Measurements from ENCODE around the gene SBF1. TPM values are rescaled to one million over a fixed set of nuclear protein-coding genes. Genes with fewer than 3 reads are reported as not detected.

The SBF1 gene
- total and polyA plus RNA-seq, 2 of the 13 experiments (the other 11 are each of a cell fraction or from before 2014, with no cell fraction given): 31.7 to 40.9 TPM

GRCh38 chr22:50473088-50473487 lies 1.7 kb downstream of the SBF1 start (continued):
- TF ChIP-seq GMEB2 (CRISPR knock-in tag; IDR thresholded peaks at IDR 0.05; ENCODE audit: low read depth): no peak
- TF ChIP-seq SP4 (CRISPR knock-in tag; IDR thresholded peaks at IDR 0.05): no peak
- TF ChIP-seq FOSL1 (CRISPR knock-in tag; IDR thresholded peaks at IDR 0.05; ENCODE audit: borderline replicate concordance): no peak
- TF ChIP-seq ZFX (CRISPR knock-in tag; IDR thresholded peaks at IDR 0.05; ENCODE audit: low read depth): peak; percentile 18; the same call in 1 of the 2 replicates
- TF ChIP-seq, protein P1, sequence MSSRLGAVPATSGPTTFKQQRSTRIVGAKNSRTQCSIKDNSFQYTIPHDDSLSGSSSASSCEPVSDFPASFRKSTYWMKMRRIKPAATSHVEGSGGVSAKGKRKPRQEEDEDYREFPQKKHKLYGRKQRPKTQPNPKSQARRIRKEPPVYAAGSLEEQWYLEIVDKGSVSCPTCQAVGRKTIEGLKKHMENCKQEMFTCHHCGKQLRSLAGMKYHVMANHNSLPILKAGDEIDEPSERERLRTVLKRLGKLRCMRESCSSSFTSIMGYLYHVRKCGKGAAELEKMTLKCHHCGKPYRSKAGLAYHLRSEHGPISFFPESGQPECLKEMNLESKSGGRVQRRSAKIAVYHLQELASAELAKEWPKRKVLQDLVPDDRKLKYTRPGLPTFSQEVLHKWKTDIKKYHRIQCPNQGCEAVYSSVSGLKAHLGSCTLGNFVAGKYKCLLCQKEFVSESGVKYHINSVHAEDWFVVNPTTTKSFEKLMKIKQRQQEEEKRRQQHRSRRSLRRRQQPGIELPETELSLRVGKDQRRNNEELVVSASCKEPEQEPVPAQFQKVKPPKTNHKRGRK (CRISPR knock-in tag; IDR thresholded peaks at IDR 0.05): no peak
- TF ChIP-seq KAT8 (CRISPR knock-in tag; IDR thresholded peaks at IDR 0.05): no peak
- no peak for TF ChIP-seq DPF2 (CRISPR knock-in tag; IDR thresholded peaks at IDR 0.05; ENCODE audit: borderline replicate concordance, low read depth)
- no peak for TF ChIP-seq ZBTB43 (CRISPR knock-in tag; conservative IDR thresholded peaks at IDR 0.05)
- no peak for TF ChIP-seq SIN3A (IDR thresholded peaks at IDR 0.05; ENCODE audit: borderline replicate concordance, low read depth, low read length)
- TF ChIP-seq STAG1 (CRISPR knock-in tag; IDR thresholded peaks at IDR 0.05): peak; percentile 44
- TF ChIP-seq, protein P2, sequence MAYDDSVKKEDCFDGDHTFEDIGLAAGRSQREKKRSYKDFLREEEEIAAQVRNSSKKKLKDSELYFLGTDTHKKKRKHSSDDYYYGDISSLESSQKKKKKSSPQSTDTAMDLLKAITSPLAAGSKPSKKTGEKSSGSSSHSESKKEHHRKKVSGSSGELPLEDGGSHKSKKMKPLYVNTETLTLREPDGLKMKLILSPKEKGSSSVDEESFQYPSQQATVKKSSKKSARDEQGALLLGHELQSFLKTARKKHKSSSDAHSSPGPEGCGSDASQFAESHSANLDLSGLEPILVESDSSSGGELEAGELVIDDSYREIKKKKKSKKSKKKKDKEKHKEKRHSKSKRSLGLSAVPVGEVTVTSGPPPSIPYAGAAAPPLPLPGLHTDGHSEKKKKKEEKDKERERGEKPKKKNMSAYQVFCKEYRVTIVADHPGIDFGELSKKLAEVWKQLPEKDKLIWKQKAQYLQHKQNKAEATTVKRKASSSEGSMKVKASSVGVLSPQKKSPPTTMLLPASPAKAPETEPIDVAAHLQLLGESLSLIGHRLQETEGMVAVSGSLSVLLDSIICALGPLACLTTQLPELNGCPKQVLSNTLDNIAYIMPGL (CRISPR knock-in tag; IDR thresholded peaks at IDR 0.05; ENCODE audit: borderline replicate concordance in 1 of 2, low read depth in 1 of 2): peak in 1 of 2 experiments; percentile 21; a peak in 1 of 4 replicates
- TF ChIP-seq ZBTB33 (CRISPR knock-in tag; IDR thresholded peaks at IDR 0.05): no peak
- peak; percentile 73 for TF ChIP-seq ZKSCAN1 (IDR thresholded peaks at IDR 0.05; ENCODE audit: low read length)
- no peak for TF ChIP-seq ZNF253 (CRISPR knock-in tag; IDR thresholded peaks at IDR 0.05; ENCODE audit: borderline replicate concordance)
- no peak for TF ChIP-seq SMARCC2 (IDR thresholded peaks at IDR 0.05)
- TF ChIP-seq DR1 (CRISPR knock-in tag; IDR thresholded peaks at IDR 0.05): no peak
- TF ChIP-seq SAP130 (CRISPR knock-in tag; IDR thresholded peaks at IDR 0.05; ENCODE audit: low read depth): peak; percentile 32; the same call in 1 of the 2 replicates
- TF ChIP-seq ZNF3 (CRISPR knock-in tag; IDR thresholded peaks at IDR 0.05): no peak
- TF ChIP-seq, protein P3, sequence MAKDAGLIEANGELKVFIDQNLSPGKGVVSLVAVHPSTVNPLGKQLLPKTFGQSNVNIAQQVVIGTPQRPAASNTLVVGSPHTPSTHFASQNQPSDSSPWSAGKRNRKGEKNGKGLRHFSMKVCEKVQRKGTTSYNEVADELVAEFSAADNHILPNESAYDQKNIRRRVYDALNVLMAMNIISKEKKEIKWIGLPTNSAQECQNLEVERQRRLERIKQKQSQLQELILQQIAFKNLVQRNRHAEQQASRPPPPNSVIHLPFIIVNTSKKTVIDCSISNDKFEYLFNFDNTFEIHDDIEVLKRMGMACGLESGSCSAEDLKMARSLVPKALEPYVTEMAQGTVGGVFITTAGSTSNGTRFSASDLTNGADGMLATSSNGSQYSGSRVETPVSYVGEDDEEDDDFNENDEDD (CRISPR knock-in tag; IDR thresholded peaks at IDR 0.05; ENCODE audit: borderline replicate concordance): no peak
- TF ChIP-seq ZNF501 (CRISPR knock-in tag; IDR thresholded peaks at IDR 0.05): no peak
- no peak for TF ChIP-seq HCFC1 (IDR thresholded peaks at IDR 0.05; ENCODE audit: low read depth, low read length)

Data from HepG2 (cell line).